ENCODE data around the gene CFAP97D1. TPM values are rescaled to one million over a fixed set of nuclear protein-coding genes. Genes with fewer than 3 reads are reported as not detected.

Gene CFAP97D1
- total RNA-seq, 1 donor from 2014 or later = not detected

- peaks cover 32% of the 10 kb centered on the region for H3K36me3 ChIP-seq
- DNase-seq (peak; percentile 98), ATAC-seq (peak; percentile 96)
- H3K9me3 ChIP-seq = no peaks in the 10 kb centered on the region
- H3K4me1 ChIP-seq = peaks cover 45% of the 10 kb centered on the region
- intact Hi-C loops (cut with DNase I) = no loop called here
- TF ChIP-seq CTCF (IDR thresholded peaks at IDR 0.05) = no peak
- peak within 1 kb of the TSS; percentile 100 for H3K27ac ChIP-seq
- H3K4me3 ChIP-seq = peak within 1 kb of the TSS; percentile 95
- H3K27me3 ChIP-seq (ENCODE audit: low read depth) = no peaks in the 10 kb centered on the region
These were observed 1.7 kb upstream of the CFAP97D1 start, which contains the start of gene DUSP3 for GRCh38 chr17:43778337-43779144. Gene DUSP3, minus strand, starts transcription at chr17:43778977. Its CDS starts 53 bp downstream, at chr17:43778924.

- peak overlapping the region; percentile 95 for H3K4me3 ChIP-seq
- peaks cover 23% of the 10 kb centered on the region for H3K36me3 ChIP-seq
- H3K9me3 ChIP-seq = no peaks in the 10 kb centered on the region
- intact Hi-C loops (cut with DNase I) = no loop called here
- ATAC-seq (peak; percentile 4 to 9), DNase-seq (no peak)
- H3K27ac ChIP-seq = peak overlapping the region; percentile 100
- TF ChIP-seq CTCF (IDR thresholded peaks at IDR 0.05) = peak; percentile 9
- peaks cover 45% of the 10 kb centered on the region for H3K4me1 ChIP-seq
- no peaks in the 10 kb centered on the region for H3K27me3 ChIP-seq (ENCODE audit: low read depth)
These were observed 800 bp upstream of the CFAP97D1 start for GRCh38 chr17:43779145-43780125.

- intact Hi-C loops (cut with DNase I) = no loop called here
- TF ChIP-seq CTCF (IDR thresholded peaks at IDR 0.05) = no peak
These were observed 2.9 kb downstream of the CFAP97D1 start for GRCh38 chr17:43782913-43783680.

GRCh38 chr17:43784068-43784467 is 3.8 kb downstream of the CFAP97D1 start:
- no peak for TF ChIP-seq CTCF (IDR thresholded peaks at IDR 0.05)
- intact Hi-C loops (cut with DNase I) = no loop called here

More at GRCh38 chr17:43782913-43783680, 2.9 kb downstream of the CFAP97D1 start:
- H3K4me1 ChIP-seq = peaks cover 13% of the 10 kb centered on the region
- no peak overlapping the region for H3K4me3 ChIP-seq
- no peak overlapping the region for H3K27ac ChIP-seq
- no peaks in the 10 kb centered on the region for H3K27me3 ChIP-seq (ENCODE audit: low read depth)
- no peaks in the 10 kb centered on the region for H3K36me3 ChIP-seq
- no peak for ATAC-seq
- DNase-seq = no peak
- no peaks in the 10 kb centered on the region for H3K9me3 ChIP-seq

GRCh38 chr17:43784628-43785101 is 4.4 kb downstream of the CFAP97D1 start:
- H3K9me3 ChIP-seq = no peaks in the 10 kb centered on the region
- H3K36me3 ChIP-seq = no peaks in the 10 kb centered on the region
- H3K4me1 ChIP-seq = peaks cover 9% of the 10 kb centered on the region
- no peak for ATAC-seq
- intact Hi-C loops (cut with DNase I) = no loop called here
- no peak overlapping the region for H3K27ac ChIP-seq
- DNase-seq = no peak
- no peak overlapping the region for H3K4me3 ChIP-seq
- no peaks in the 10 kb centered on the region for H3K27me3 ChIP-seq (ENCODE audit: low read depth)
- TF ChIP-seq CTCF (IDR thresholded peaks at IDR 0.05) = no peak

More at GRCh38 chr17:43784068-43784467, 3.8 kb downstream of the CFAP97D1 start:
- no peak for ATAC-seq
- Histone ChIP-seq H3K27me3 (ENCODE audit: low read depth) (no peaks in the 10 kb centered on the region), H3K4me3 (no peak overlapping the region), H3K36me3 (no peaks in the 10 kb centered on the region), H3K4me1 (peaks cover 13% of the 10 kb centered on the region), H3K27ac (no peak overlapping the region), H3K9me3 (no peaks in the 10 kb centered on the region)
- DNase-seq = no peak
